ENCODE data around the gene GALM. TPM values are rescaled to one million over a fixed set of nuclear protein-coding genes. Genes with fewer than 3 reads are reported as not detected.

Gene GALM
- total RNA-seq, 1 experiment from 2014 or later: 20.5 TPM

GRCh38 chr2:38633895-38634294, 32.0 kb upstream of the GALM start:
- in situ Hi-C loops (cut with HindIII; ENCODE audit: low pct_unique_long_range_greater_than_20kb, low sequenced_read_pairs) (no loop called here), intact Hi-C loops (cut with micrococcal nuclease; ENCODE audit: unreplicated experiment) (no loop called here)
- ATAC-seq (no peak), DNase-seq (ENCODE audit: low read depth, low spot score) (no peak)
- Histone ChIP-seq H3K27me3 (ENCODE audit: control insufficient read depth, insufficient read depth, low read length) (no peaks in the 10 kb centered on the region), H3K4me1 (ENCODE audit: control insufficient read depth, insufficient read depth, low read length) (peaks cover 5% of the 10 kb centered on the region; the same call in 1 of the 2 replicates), H3K4me3 (ENCODE audit: low read depth in 2 of 2, low read length in 2 of 2) (no peak overlapping the region), H3K36me3 (ENCODE audit: control insufficient read depth, insufficient read depth, low read length) (no peaks in the 10 kb centered on the region), H3K9me3 (ENCODE audit: control insufficient read depth, insufficient read depth, low read depth, low read length) (no peaks in the 10 kb centered on the region), H3K27ac (ENCODE audit: low read length) (no peak overlapping the region)
- no TSS peak for BruUV-seq (replicated peaks)
- TF ChIP-seq REST (IDR thresholded peaks at IDR 0.05; ENCODE audit: insufficient read depth in 1 of 2, low read depth in 2 of 2, low read length in 1 of 2): no peak
- TF ChIP-seq CTCF (IDR thresholded peaks at IDR 0.05): no peak
- TF ChIP-seq SIN3A (IDR thresholded peaks at IDR 0.05; ENCODE audit: borderline replicate concordance, insufficient read depth, low read depth, low read length): no peak
- TF ChIP-seq POLR2AphosphoS5 (IDR thresholded peaks at IDR 0.05; ENCODE audit: low read depth, low read length): no peak
- no peak for TF ChIP-seq TCF7L2 (IDR thresholded peaks at IDR 0.05; ENCODE audit: low read depth, low read length)
- ChIA-PET CTCF (no interaction called here), POLR2A (no interaction called here)

GRCh38 chr2:38634684-38635083, 31.2 kb upstream of the GALM start:
- no peak for TF ChIP-seq CTCF (IDR thresholded peaks at IDR 0.05)
- no peak for TF ChIP-seq SIN3A (IDR thresholded peaks at IDR 0.05; ENCODE audit: borderline replicate concordance, insufficient read depth, low read depth, low read length)
- TF ChIP-seq REST (IDR thresholded peaks at IDR 0.05; ENCODE audit: insufficient read depth in 1 of 2, low read depth in 2 of 2, low read length in 1 of 2): no peak
- Histone ChIP-seq H3K9me3 (ENCODE audit: control insufficient read depth, insufficient read depth, low read depth, low read length) (no peaks in the 10 kb centered on the region), H3K4me3 (ENCODE audit: low read depth in 2 of 2, low read length in 2 of 2) (no peak overlapping the region), H3K27me3 (ENCODE audit: control insufficient read depth, insufficient read depth, low read length) (no peaks in the 10 kb centered on the region), H3K36me3 (ENCODE audit: control insufficient read depth, insufficient read depth, low read length) (no peaks in the 10 kb centered on the region), H3K27ac (ENCODE audit: low read length) (no peak overlapping the region), H3K4me1 (ENCODE audit: control insufficient read depth, insufficient read depth, low read length) (peaks cover 5% of the 10 kb centered on the region; the same call in 1 of the 2 replicates)
- CTCF ChIA-PET: interaction anchor here (0.5 kb wide), 1 partner anchor 34 kb away, joined by 3 read pairs; no protein-coding TSS in a partner anchor
- ATAC-seq (no peak), DNase-seq (ENCODE audit: low read depth, low spot score) (no peak)
- no TSS peak for BruUV-seq (replicated peaks)
- POLR2A ChIA-PET: interaction anchor here (0.6 kb wide), 1 partner anchor 70 kb away, joined by 6 read pairs; no protein-coding TSS in a partner anchor
- in situ Hi-C loops (cut with HindIII; ENCODE audit: low pct_unique_long_range_greater_than_20kb, low sequenced_read_pairs) (no loop called here), intact Hi-C loops (cut with micrococcal nuclease; ENCODE audit: unreplicated experiment) (no loop called here)
